ENCODE results near the gene TSHR.

Gene TSHR

GRCh38 chr14:81070511-81070910 is 115.1 kb downstream of the TSHR start:
- TF ChIP-seq, protein P1, sequence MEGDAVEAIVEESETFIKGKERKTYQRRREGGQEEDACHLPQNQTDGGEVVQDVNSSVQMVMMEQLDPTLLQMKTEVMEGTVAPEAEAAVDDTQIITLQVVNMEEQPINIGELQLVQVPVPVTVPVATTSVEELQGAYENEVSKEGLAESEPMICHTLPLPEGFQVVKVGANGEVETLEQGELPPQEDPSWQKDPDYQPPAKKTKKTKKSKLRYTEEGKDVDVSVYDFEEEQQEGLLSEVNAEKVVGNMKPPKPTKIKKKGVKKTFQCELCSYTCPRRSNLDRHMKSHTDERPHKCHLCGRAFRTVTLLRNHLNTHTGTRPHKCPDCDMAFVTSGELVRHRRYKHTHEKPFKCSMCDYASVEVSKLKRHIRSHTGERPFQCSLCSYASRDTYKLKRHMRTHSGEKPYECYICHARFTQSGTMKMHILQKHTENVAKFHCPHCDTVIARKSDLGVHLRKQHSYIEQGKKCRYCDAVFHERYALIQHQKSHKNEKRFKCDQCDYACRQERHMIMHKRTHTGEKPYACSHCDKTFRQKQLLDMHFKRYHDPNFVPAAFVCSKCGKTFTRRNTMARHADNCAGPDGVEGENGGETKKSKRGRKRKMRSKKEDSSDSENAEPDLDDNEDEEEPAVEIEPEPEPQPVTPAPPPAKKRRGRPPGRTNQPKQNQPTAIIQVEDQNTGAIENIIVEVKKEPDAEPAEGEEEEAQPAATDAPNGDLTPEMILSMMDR (IDR thresholded peaks at IDR 0.05; ENCODE audit: extremely low read depth, missing control alignments) = no peak
- no peak for DNase-seq (ENCODE audit: low spot score)

GRCh38 chr14:81085596-81085995 is 130.2 kb downstream of the TSHR start:
- TF ChIP-seq, protein P1 (IDR thresholded peaks at IDR 0.05; ENCODE audit: extremely low read depth, missing control alignments) = no peak
- no peak for DNase-seq (ENCODE audit: low spot score)

- DNase-seq (ENCODE audit: low spot score) = no peak
- TF ChIP-seq, protein P1 (IDR thresholded peaks at IDR 0.05; ENCODE audit: extremely low read depth, missing control alignments) = no peak
Observed at GRCh38 chr14:81087230-81087629, 131.8 kb downstream of the TSHR start.

DNA sequence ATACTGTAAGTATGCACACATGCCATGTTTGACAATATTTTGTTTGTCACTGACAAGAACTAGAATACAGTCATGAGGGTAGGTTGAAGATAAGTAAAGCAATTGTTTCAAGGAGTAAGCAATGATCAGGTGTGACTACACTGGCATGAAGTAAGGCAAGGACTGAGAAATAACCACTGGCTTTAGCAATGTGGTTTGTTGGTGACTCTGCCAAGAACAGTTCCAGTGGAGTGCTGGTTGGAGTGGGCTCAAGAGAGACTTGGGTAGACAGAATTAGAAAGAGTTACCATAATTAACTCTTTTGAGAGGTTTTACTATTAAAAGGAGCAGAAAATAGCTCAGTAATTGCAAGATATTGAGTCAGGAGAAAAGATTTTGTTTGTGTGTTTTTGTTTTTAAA is 135.7 kb downstream of the TSHR start:
- DNase-seq (ENCODE audit: low spot score) = no peak
- TF ChIP-seq, protein P1 (IDR thresholded peaks at IDR 0.05; ENCODE audit: extremely low read depth, missing control alignments) = no peak

GRCh38 chr14:81091660-81092059 is 136.2 kb downstream of the TSHR start:
- DNase-seq (ENCODE audit: low spot score) = no peak
- TF ChIP-seq, protein P1 (IDR thresholded peaks at IDR 0.05; ENCODE audit: extremely low read depth, missing control alignments) = no peak

DNA sequence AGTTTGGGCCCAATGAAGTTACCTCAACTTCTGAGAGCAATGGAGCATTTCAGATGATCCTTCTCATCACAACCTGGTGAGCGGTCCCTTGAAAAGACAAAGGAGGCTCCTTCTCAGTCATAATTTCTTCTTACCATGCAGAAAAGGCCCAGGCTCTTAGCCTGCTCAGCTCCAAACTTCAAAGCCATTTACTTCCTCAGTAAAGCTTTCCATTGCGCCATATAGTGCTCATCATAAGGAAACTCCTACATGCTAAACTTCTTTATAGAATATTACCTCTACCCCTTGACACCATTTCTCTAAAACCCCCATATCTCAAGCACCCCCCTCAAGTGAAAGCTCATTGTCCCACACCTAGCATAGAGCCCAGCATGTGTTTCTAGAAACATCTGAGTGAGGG is 138.2 kb downstream of the TSHR start:
- TF ChIP-seq, protein P1 (IDR thresholded peaks at IDR 0.05; ENCODE audit: extremely low read depth, missing control alignments) = no peak
- DNase-seq (ENCODE audit: low spot score) = no peak

DNA sequence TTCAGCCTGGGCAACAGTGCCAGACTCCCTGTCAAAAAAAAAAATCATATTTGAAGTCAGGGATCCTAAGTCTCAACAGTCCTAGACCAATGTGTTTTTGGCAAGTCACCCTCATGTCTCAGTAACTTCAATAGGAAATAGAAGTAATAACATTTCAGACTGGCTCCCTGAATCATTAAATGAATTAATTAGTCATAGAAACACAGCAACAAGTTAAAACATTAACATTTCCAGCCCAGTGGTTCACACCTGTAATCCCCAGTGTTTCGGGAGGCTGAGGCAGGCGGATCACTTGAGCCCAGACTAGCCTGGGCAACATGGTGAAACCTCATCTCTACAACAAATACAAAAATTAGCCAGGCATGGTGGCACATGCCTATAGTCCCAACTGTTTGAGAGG is 140.1 kb downstream of the TSHR start:
- DNase-seq (ENCODE audit: low spot score) = no peak
- TF ChIP-seq, protein P1 (IDR thresholded peaks at IDR 0.05; ENCODE audit: extremely low read depth, missing control alignments) = no peak
